AG10803 (cell line): ENCODE results near the gene TAF8.

ENCODE experiments used
- DNase-seq: peaks from one replicate; pipeline ENCODE4 v3.0.0; 2010; ENCODE audit warnings: low read depth
- H3K4me3 ChIP-seq: 2 replicates; pipeline ENCODE4 v1.5.1; 2011; ENCODE audit warnings: mild to moderate bottlenecking, low read length, control low read depth
- TF ChIP-seq, protein P1 (sequence below): conservative IDR thresholded peaks from 2 replicates; pipeline ENCODE4 v1.5.1; 2011; ENCODE audit warnings: mild to moderate bottlenecking, low read length, control low read depth, inconsistent platforms

TAF8 gene

DNA sequence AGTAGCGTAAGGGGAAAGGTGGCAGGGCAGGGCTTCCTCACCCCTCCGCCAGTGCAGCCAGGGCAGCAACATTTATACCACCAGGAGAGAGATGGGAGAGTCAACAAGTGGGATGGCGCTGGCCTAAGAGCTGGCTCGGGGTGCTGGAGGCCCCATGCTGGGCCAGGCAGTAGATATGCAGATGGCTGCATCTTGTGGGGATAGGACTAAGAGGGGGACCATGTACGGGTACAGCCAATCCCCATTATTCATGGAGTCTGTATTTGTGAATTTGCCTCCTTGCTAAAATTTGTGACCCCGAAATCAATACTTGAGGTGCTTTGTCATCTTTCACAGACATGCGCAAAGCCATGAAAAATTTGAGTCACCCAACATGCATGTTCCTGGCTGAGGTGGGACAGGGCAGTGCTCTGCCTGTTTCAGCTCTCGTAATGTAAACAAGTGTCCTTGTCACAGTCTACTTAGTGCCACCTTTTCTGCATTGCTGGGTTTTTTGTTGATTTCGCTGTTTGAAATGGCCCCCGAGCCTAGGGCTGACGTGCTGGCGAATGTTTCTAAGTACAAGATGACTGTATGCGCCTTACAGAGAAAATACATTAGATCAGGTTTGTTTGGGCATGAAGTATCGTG lies 27.5 kb upstream of the TAF8 start:
- TF ChIP-seq, protein P1, sequence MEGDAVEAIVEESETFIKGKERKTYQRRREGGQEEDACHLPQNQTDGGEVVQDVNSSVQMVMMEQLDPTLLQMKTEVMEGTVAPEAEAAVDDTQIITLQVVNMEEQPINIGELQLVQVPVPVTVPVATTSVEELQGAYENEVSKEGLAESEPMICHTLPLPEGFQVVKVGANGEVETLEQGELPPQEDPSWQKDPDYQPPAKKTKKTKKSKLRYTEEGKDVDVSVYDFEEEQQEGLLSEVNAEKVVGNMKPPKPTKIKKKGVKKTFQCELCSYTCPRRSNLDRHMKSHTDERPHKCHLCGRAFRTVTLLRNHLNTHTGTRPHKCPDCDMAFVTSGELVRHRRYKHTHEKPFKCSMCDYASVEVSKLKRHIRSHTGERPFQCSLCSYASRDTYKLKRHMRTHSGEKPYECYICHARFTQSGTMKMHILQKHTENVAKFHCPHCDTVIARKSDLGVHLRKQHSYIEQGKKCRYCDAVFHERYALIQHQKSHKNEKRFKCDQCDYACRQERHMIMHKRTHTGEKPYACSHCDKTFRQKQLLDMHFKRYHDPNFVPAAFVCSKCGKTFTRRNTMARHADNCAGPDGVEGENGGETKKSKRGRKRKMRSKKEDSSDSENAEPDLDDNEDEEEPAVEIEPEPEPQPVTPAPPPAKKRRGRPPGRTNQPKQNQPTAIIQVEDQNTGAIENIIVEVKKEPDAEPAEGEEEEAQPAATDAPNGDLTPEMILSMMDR, result no peak
- H3K4me3 ChIP-seq, result no peak overlapping the region
- no peak for DNase-seq

DNA sequence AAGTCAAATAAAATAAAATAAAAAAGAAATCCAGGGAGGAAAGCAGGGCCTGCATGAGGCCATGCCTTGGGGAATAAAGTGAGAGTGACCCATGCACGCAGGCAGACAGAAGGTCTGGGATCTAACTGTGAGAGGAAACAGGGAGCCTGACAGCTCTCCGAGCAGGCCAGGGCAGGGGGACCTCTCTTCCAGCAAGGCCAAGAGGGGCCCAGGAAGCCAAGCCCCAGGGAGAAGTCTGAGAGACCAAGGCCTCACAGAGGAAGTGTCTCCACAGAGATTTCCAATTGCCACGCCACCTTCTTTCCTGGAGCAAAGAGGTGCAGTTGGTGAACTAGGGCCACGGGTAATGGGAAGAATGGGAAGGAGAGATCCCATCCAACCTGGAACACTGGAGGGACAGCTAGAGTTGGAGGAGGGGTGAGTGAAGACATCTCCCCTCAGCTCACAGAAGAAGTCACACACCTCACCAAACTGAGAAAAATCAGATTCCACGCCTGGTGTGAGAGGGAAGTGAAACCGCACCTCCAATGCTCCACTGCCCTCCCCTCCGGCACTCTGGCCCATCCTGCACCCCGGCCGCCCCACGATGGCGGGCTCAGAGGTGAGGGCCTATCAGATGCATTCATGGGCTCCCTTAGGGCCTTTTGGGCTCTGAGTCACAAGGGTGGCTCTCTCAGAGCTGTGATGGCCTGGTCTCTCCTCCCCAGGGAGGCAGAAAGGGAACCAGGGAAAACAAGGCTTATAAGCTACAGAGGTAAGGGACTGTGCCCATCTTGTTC lies 25.1 kb upstream of the TAF8 start:
- TF ChIP-seq, protein P1, result no peak
- H3K4me3 ChIP-seq, result no peak overlapping the region

DNA sequence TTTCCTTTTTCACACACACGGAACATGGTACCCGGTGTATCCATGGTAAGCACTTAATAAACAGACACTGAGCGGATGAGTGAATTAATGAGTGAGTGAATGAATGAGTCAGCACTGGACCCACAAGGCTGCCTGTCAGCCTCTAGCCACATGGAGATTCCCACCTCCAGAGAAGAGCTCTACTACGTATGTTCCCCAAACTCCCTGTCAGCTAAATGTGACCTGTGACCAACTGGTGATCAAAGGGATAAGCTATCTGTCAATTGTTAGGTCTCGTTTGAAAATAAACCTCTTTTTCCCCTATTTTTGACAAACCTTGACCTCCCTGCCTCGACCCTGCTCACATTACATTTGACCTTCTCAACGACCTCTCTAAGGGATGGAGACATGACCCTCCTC lies 24.5 kb upstream of the TAF8 start:
- H3K4me3 ChIP-seq, result no peak overlapping the region
- DNase-seq, result no peak
- TF ChIP-seq, protein P1, result no peak

More for the DNA sequence above, 25.1 kb upstream of the TAF8 start:
- DNase-seq, result no peak

DNA sequence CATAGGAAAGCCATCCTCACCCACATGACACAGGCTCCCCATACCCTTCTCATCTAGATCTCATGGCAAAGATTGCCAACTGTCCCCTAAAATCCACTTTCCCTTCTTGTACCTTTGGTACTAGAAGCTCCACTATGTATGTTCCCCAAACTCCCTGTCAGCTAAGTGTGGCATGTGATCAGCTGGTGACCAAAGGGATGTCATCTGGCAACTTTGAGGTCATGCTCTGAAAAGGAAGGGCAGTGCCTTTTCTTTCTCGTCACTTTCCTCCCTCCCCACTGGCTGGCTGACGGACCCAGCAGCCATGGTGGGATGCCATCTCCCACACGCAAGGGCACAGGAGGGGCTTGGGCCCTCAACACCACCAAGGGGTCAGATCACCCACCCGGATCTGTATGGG lies 23.8 kb upstream of the TAF8 start:
- no peak overlapping the region for H3K4me3 ChIP-seq
- DNase-seq, result no peak

GRCh38 chr6:42028234-42029061 lies 21.9 kb upstream of the TAF8 start:
- DNase-seq, result no peak
- H3K4me3 ChIP-seq, result no peak overlapping the region
- TF ChIP-seq, protein P1, result no peak

More for the DNA sequence above, 23.8 kb upstream of the TAF8 start:
- TF ChIP-seq, protein P1, result no peak

DNA sequence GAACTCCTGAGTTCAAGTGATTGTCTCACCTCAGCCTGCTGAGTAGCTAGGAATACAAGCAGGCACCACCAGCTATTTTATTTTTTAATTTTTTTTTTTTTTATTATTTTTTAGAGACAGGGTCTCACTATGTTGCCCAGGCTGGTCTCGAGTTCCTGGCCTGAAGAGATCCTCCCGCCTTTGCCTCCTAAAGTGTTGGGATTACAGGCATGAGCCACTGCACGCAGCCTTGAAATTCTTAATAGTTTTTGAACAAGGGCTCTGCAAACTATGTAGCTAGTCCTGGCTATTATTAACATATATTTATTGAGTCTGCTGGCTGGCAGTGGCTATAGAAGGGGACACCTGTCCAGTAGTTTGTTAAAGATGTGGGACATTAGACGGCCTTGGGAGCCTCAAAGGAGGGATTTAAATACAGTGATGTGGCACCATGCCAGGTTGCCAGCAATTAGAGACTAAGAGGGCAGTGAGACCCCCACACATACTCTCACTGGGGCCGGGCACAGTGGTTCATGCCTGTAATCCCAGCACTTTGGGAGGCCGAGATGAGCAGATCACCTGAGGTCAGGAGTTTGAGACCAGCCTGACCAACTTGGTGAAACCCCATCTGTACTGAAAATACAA lies 21.1 kb upstream of the TAF8 start:
- H3K4me3 ChIP-seq, result no peak overlapping the region
- TF ChIP-seq, protein P1, result no peak
- DNase-seq, result no peak
